ENCODE data around the gene ITPR2.
"Not testable (repeated sequence)": the region's sequence is repeated elsewhere in the genome, so short reads cannot be mapped to it uniquely, and the experiment has no call there.

Gene ITPR2

DNA sequence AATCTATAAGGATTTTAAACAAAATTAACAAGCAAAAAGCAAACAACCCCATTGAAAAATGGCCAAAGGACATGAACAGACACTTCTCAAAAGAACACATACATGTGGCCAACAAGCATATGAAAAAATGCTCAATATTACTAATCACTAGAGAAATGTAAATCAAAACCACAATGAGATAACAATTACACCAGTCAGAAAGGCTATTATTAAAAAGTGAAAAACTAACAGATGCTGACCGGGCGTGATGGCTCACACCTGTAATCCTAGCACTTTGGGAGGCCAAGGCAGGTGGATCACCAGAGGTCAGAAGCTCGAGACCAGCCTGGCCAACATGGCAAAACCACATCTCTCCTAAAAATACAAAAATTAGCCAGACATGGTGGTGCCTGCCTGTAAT lies 315.7 kb downstream of the ITPR2 start:
- not testable (repeated sequence) for DNase-seq (ENCODE audit: low read depth in 2 of 2)

DNA sequence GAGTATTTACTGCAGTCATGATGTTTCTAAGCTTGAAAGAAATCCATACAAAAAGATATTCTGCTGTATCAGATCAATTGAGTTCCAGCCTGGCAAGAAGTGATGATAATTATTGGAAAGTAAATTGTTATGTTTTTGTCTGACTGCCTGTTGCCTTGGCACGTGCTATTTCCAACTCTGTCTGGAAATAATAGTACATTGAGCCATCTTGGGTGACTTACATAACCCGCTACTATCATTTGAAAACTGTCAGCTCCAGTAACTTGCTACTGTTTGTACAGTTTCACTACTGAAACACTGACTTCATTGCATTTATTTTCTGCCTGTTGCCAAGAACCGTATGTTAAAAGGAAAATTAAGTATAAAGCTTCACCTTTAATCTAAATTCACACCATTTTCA lies 318.6 kb downstream of the ITPR2 start:
- DNase-seq (ENCODE audit: low read depth in 2 of 2), result no peak

DNA sequence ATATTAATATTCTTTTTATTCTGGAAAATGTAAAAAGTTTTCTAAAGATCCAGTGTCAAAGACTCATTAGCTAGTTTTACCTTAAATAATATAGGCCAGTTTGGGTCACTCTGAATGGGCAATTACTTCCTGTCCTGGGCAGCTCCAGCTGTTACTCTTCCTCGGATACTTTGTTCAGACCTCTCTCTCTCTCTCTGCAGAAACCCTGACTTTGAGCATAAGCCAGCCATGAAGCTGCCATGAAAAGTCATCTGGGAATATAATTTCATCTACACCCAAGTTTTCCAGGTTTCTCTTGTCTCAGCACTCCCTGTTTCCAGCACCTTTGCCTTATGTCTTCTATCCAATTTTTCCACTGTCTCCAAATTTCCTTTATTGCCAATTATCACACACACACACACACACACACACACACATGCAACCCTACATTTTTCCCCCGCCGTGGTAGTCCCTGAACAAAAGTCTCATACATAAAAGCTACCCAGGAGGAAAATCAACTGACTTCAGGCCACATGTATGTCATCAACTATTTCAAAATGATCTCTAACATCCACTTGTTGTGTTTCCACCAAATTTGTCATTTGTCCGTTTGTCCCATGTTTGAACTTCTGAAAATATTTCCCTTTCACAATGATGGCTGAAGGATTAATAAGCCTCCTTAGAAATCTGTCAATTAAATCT lies 319.5 kb downstream of the ITPR2 start:
- no peak for DNase-seq (ENCODE audit: low read depth in 2 of 2)

DNA sequence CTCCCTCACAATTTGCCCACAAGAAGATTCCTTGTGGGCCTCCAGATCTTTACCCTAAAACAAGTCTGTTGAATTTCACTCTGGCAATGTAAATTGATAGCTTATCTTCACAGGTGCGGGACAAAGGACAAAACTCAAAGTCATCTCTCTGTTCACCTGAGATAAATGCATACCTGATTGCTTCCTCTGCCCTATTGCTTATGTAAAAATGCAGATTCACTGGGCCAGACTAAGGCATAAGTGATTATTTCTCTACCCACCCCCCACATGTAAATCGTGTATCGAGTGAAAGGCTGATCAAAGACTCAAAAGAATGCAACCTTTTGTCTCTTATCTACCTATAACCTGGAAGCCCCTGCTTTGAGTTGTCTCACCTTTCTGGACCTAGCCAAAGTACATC lies 320.8 kb downstream of the ITPR2 start:
- no peak for DNase-seq (ENCODE audit: low read depth in 2 of 2)

DNA sequence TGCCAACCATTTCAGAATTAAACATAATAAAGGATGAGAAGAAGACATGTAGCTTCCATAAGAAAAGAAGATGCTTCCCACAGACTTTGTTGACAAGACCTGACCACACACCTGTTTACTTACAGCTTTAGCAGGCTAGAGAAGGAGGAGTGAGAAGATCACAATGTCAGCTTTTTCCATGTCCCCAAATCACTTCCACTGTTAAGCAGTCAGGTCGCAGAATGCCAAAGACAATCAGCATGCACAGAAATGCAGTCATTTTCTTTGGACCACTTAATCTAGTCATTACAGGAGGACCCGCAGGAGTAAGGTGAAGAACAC lies 322.7 kb downstream of the ITPR2 start:
- no peak for DNase-seq (ENCODE audit: low read depth in 2 of 2)

DNA sequence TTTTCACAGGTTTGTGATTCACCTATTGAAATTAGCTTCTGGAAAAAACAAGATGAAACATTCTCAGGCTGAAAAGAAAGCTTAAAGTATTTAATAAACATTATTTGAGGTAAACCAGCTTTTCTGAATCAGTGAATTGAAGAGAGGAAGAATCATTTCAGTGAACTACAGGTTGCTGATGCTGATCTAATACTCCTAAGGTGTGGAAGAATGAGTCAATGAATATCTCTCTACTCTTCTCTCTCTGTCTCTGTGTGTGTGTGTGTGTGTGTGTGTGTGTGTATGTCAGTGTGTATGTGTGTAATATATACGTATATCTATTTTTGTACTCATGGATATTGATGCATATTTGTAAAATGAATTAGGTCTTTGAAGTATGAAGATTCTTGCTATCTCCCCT lies 325.4 kb downstream of the ITPR2 start:
- DNase-seq (ENCODE audit: low read depth in 2 of 2), result no peak

DNA sequence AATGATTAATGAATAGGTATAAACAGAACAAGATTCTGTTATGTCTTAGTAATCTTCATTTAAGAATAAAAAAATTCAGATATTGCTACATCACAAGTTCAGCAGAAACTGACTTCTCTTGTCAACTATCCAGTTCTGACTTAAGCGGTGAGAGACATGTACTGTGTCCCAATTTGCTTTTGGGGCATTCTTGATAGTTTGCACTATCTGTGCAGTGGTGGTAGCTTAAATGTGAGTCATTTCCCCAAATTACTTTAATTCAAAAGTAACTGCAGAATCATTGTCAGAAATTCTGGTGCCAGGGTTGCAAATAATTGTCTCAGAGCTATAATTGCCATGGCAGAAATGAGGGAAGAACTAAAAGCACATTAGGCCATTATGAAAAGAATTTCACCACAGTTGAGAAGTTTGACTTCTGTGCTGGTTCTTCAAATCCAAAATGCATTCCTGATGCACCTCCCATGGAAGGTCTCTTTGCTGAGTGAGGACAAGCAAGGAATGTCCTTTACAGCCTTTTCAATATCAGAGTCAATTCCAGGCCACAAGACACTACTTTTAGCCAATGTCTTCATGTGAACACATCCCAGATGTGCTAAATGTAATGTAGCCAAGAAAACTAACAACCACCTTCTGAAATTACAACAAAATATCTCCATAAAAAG lies 332.9 kb downstream of the ITPR2 start:
- DNase-seq (ENCODE audit: low read depth in 2 of 2), result no peak

DNA sequence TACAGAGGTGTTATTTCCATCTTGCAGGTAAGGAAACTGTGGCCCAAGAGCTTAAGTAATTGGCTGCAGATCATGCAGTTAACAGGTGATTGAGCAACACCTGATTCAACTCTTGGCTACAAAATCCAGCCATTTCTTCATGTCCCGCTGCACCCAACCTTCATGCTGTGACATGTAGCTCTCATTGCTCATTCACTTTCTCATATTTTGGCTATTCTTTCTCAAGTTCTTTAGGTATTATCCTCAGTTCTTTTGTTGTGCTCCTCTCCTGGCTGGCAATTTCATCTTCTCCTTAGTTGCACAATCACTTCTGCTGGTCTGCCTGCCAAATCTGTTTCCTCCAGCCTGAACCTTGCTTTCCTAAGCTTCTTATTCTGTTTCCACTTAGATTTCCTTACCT lies 336.8 kb downstream of the ITPR2 start:
- DNase-seq (ENCODE audit: low read depth in 2 of 2), result no peak

DNA sequence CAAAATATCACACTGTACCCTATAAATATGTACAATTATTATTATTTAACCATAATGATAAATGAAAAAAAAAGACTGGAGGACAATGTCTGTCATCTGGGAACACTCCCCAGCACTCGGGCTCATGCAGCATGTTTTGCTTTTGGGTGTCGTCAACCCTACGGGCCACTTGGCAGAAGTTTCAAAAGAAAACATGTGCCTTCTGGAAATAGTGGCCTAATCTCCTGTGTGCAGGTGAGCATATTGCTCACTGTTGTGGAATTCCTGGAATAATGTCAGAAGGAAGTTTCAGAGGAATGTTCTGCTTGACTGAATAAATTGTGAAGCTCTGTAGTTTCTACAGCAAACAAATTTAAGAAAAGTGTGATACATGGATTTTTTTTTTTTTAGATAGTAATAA lies 339.3 kb downstream of the ITPR2 start:
- no peak for DNase-seq (ENCODE audit: low read depth in 2 of 2)

DNA sequence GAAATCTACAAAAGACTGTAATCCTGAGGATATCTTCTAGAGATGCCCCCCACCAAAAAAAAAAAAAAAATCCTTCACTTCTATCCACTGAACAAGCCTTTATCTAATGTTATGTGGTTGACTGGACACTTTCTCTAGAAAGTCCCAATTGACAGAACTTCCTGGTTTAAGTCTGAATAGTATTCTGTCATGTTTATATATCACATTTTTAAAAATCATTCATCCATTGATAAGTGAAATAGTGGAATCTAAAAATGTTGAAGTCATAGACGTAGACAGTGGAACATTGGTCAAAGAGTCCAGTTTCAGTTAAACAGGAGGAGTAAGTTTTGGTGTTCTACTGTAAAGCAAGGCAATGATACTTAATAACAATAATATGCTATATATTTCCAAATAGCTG lies 340.6 kb downstream of the ITPR2 start:
- DNase-seq (ENCODE audit: low read depth in 2 of 2), result no peak

DNA sequence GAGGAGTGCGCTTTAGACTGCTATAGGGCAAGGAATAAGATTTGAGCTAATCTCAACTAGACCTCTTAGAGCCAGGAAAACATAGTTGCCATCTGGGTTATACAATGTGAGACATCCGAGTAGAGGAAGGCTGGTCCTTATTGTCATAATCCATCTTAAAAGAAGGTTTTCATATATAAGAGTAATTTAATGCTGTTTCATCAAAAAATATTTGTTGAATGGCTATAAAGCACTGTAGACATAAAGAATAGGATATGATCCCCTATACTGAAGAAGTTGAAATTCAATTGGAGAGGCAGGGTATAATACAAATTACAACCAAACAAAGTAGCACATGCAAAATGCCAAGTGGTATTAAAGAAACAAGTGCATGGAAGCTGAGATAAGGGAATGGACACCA lies 343.1 kb downstream of the ITPR2 start:
- no peak for DNase-seq (ENCODE audit: low read depth in 2 of 2)

DNA sequence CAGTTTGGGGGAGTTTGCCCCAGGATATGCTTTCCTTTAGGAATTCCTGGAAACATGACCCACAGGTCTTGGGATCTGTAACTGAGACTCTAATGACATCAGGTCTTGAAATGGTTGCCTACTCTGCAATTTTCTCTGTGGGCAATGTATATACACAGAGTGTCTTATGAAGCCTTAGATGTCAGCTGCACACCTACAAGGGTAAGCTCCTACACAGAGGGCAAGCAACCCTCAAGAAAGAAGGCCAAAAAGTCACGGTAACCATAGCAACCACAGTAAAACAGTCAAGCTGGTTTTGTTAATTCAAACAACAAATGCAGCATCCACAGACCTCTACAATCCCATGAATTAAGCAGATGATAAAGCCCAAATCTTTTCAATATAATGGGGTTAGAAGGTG lies 344.6 kb downstream of the ITPR2 start:
- no peak for DNase-seq (ENCODE audit: low read depth in 2 of 2)

DNA sequence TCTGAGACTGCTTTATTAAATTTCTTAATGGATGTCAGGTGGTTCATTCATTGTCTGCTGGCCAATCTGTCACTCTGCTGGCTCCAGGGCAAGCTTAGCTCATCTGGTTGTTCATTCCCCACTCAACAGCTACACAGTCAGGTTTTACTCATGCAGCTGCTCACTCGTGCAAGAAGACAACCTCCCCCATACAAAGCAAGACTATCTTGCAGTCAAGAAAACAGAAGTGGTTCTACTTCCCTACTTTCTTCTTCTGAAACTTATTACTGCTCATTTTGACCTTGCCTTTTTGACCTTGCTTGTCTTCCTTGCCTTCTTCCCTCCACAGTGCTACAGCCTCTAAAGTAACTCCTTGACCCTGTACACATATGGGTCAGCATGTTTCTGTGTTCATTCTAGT lies 359.7 kb downstream of the ITPR2 start:
- DNase-seq (ENCODE audit: low read depth in 2 of 2), result no peak

DNA sequence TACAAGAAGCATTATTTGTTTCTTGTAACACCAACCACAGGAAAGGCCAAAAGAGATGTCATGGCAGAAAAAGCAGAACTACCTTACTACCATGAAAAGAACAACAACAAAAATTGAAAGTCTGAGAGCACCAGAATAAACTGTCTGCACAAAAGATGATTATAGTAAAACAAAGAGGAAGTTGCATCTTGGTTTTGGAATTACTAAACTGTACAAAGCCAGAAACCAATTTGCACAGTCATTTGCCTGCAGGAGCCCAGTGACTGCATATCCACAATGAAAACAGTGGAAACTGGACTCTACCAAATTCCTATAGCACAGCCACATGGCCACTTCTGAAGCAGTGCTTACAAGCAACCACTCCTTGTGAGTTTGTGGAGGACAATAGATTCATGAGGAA lies 361.4 kb downstream of the ITPR2 start:
- DNase-seq (ENCODE audit: low read depth in 2 of 2), result no peak

DNA sequence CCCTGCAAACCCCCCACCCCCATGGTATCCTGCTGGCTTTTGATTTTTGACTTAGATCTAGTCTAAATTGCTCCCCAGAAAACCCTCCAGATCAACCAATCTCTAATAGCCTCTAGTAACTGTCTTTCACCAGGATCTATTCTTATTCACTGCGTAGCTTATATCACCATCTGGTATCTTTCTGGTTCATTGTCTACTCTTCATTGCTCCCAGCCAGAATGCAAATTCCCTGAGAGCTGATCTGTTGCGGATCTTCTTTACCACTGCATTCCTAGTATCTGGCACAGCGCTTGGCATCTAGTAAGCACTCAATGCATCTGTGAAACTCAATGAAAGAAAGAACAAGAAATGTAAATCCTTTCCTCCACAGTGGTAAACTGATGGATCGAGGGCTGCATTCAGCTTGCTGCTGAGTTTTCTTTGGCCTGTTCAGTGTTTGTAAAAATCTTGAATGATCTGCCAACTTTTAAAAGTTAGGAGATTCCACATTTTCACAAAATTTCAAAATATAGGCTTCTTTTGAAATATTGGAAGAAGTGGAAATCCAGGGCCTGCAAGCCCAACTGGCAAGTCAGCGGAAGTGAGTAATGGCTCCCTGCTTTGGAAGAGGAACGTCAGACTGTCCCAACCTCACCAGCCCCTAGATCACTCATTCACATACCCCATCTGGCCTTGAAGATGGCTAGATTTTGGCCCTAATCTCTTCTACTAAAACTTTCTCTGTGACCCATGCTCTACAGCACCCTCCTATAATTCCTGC lies 363.4 kb downstream of the ITPR2 start:
- DNase-seq (ENCODE audit: low read depth in 2 of 2), result no peak

DNA sequence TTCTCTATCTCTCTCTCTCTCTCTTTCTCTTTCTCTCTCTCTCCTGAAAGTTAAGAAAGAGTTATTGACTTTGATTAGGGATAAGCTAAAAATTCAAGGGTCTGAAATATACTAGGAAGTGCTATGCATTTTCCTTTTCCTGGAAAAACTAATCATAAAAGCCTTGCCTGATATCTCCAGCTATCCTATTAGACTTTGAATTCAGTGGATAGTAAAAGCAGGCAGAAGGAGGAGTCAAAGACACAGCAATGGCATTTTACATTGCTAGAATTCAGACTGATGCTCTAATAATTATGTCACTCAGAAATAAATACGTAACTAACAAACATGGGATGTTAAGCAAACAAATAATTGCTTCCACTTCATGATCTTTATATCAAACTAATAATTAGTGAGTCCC lies 365.6 kb downstream of the ITPR2 start:
- no peak for DNase-seq (ENCODE audit: low read depth in 2 of 2)

DNA sequence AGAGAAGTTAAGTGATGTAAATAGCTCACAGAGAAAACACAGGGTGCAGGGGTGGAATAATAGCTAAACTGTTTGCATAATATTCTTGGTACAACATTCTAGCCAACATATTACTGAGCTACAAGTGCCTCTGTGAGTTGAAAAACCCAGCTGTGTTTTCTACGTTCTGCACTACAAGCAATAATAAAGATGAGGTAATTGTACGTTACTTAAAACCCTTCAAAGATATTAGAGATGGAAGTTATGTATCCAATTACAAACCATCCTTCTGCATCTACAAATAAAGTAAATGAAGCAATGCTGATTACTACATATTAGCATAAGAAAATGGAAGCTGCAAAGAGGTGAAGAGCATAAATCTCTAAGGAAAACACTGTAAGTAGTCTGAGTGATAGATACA lies 366.3 kb downstream of the ITPR2 start:
- no peak for DNase-seq (ENCODE audit: low read depth in 2 of 2)

DNA sequence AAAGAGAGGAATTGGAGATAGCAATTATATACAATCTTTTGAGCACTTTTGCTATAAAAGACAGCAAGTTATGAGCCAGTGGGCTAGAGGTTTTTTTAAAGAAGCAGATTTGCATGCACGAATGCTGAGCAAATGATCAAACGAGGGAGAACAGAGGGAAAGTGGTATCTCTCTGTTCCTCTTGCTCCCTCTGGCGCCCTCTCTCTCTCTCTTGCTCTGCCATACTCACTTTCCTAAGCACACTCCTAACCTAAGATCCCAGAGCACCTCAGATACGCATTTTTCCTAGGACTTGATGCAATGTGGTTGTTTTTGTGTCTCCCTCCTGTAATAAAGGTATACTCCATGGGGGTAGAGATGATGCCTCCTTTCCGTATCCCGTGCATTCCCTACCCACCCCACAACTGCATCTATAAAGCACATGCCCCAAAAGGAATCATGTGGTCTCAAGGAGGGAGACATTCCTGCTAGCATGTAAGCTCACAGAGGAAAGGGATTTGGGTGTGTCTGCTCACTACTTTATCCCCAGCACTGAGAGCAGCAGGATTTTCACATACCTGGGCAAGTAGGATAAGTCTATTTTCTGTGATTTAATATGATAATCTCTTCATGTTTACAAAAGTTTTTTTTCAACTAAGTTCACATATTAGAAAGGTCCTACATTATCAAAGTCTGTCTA lies 367.4 kb downstream of the ITPR2 start:
- DNase-seq (ENCODE audit: low read depth in 2 of 2), result no peak

DNA sequence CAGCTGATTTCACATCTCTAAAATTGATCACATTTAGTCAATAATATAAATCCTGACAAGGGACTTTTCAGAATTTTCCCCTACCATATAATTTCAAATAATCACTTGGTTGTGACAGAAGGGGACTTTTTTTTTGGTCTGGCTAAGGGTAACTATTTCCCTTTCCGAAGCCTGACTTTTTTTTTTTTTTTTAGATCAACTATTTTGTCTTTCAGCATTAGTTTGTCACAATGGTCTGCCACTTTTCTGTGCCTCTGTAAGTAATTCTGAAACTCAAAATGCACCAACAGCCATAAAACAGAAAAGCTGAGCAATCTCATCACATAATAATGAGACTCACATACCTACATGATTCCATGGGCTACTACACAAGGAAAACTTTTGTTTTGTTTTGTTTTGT lies 371.2 kb downstream of the ITPR2 start:
- DNase-seq (ENCODE audit: low read depth in 2 of 2), result no peak

DNA sequence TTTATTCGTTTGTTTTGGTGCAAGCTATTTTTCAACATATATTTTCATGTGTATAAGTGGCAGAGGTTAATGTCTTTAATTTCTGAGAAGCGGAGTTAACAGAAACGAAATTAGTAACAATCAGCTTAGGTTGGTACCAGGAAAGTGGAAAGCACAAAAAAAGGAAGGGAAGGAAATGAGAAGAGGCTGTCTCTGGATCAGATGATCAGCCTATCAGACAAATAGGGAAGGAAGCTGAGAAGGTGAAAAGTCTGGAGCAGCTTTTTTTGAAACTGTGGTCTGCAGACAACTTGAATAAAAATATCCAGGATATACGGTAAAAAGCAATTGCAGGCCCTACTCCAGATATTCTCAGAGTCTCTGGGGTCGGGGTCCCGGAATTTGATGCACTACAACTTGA lies 372.6 kb downstream of the ITPR2 start:
- DNase-seq (ENCODE audit: low read depth in 2 of 2), result no peak

DNA sequence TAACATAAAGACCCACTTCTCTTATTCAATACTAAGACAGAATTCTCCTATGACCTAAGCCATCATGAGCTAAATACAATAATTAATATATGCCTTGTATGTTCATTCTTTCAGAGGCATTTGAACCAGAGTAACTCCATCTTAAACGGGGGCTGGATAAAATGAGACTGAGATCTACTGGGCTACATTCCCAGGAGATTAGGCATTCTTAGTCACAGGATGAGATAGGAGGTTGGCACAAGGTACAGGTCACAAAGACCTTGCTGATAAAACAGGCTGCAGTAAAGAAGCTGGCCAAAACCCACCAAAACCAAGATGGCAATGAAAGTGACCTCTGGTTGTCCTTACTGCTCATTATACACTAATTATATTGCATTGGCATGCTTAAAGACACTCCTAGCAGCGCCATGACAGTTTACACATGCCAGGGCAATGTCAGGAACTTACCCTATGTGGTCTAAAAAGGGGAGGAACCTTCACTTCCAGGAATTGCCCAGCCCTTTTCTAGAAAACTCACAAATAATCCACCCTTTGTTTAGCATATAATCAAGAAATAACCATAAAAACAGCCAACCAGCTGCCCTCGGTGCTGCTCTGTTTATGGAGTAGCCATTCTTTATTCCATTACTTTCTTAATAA lies 376.9 kb downstream of the ITPR2 start:
- no peak for DNase-seq (ENCODE audit: low read depth in 2 of 2)

DNA sequence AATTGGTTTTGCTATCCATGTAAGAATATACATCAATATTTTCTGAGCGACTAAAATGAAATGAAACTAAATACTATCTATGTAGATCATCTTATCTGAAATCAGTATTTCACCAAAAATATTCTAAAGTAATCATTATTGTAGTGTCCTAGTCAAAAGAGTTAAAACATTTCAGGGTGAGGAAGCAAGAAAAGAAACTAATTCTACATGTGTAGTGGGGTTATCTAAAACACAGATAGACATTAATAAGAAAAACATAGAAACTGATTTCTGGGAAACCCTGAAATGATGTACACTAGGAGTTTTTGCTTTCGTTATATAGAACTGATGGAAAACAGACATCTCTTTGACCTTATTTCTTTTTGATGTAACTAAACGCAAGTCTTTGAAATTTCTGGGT lies 379.7 kb downstream of the ITPR2 start:
- no peak for DNase-seq (ENCODE audit: low read depth in 2 of 2)

Data from activated CD4-positive, alpha-beta T cell treated with anti-CD3 and anti-CD28 coated beads for 24 hours (primary cell).